ENCODE measurements around the gene RNASEH2C. TPM values are rescaled to one million over a fixed set of nuclear protein-coding genes. Genes with fewer than 3 reads are reported as not detected.
"Not testable (repeated sequence)": the region's sequence is repeated elsewhere in the genome, so short reads cannot be mapped to it uniquely, and the experiment has no call there.

The RNASEH2C gene
- total RNA-seq, 2 experiments from 2014 or later, result 101 to 109 TPM

GRCh38 chr11:65698205-65698604 is 22.4 kb downstream of the RNASEH2C start:
- Mint-ChIP-seq H3K4me3 (no peak overlapping the region), H3K27me3 (peaks cover 1% of the 10 kb centered on the region), H3K27ac (no peak overlapping the region), H3K4me1 (ENCODE audit: low read depth) (no peaks in the 10 kb centered on the region), H3K9me3 (no peaks in the 10 kb centered on the region), H3K36me3 (ENCODE audit: low read depth) (no peaks in the 10 kb centered on the region)
- TF ChIP-seq CTCF (IDR thresholded peaks at IDR 0.05), result no peak
- ATAC-seq (no peak), DNase-seq (no peak)
- intact Hi-C loops (cut with micrococcal nuclease), result no loop called here
- CTCF ChIA-PET, result no interaction called here
- POLR2A ChIA-PET, result no interaction called here

- CTCF ChIA-PET, result interaction anchor here (1.0 to 1.4 kb wide), 3 partner anchors 14 to 83 kb away, joined by 3 to 5 read pairs (median 3); no protein-coding TSS in a partner anchor
- POLR2A ChIA-PET, result no interaction called here
- intact Hi-C loops (cut with micrococcal nuclease), result no loop called here
Observed at GRCh38 chr11:65696802-65697552, 23.6 kb downstream of the RNASEH2C start.

GRCh38 chr11:65695459-65696241 is 24.9 kb downstream of the RNASEH2C start:
- TF ChIP-seq CTCF (IDR thresholded peaks at IDR 0.05), result no peak
- ChIA-PET POLR2A (no interaction called here), CTCF (interaction anchor here (1.0 to 1.7 kb wide), 3 partner anchors 10 to 349 kb away, joined by 3 to 8 read pairs (median 4); no protein-coding TSS in a partner anchor)
- Mint-ChIP-seq H3K27ac (no peak overlapping the region), H3K27me3 (no peaks in the 10 kb centered on the region), H3K36me3 (ENCODE audit: low read depth) (no peaks in the 10 kb centered on the region), H3K9me3 (no peaks in the 10 kb centered on the region), H3K4me1 (ENCODE audit: low read depth) (no peaks in the 10 kb centered on the region), H3K4me3 (no peak overlapping the region)
- ATAC-seq (no peak), DNase-seq (no peak)
- intact Hi-C loops (cut with micrococcal nuclease), result no loop called here

More at GRCh38 chr11:65696802-65697552, 23.6 kb downstream of the RNASEH2C start:
- Mint-ChIP-seq H3K4me1 (ENCODE audit: low read depth) (no peaks in the 10 kb centered on the region), H3K27me3 (no peaks in the 10 kb centered on the region), H3K27ac (no peak overlapping the region), H3K4me3 (no peak overlapping the region), H3K36me3 (ENCODE audit: low read depth) (no peaks in the 10 kb centered on the region), H3K9me3 (no peaks in the 10 kb centered on the region)
- TF ChIP-seq CTCF (IDR thresholded peaks at IDR 0.05), result no peak
- ATAC-seq, result no peak
- DNase-seq, result no peak

GRCh38 chr11:65692367-65692766 is 28.2 kb downstream of the RNASEH2C start:
- no peaks in the 10 kb centered on the region for H3K9me3 Mint-ChIP-seq
- no peak overlapping the region for H3K4me3 Mint-ChIP-seq
- no peak for ATAC-seq
- intact Hi-C loops (cut with micrococcal nuclease), result no loop called here
- H3K27me3 Mint-ChIP-seq, result no peaks in the 10 kb centered on the region
- CTCF ChIA-PET, result interaction anchor here (1.2 to 1.5 kb wide), 2 partner anchors 20 to 88 kb away, joined by 3 to 4 read pairs; partner anchors contain the start of gene AP5B1
- no peaks in the 10 kb centered on the region for H3K36me3 Mint-ChIP-seq (ENCODE audit: low read depth)
- POLR2A ChIA-PET, result interaction anchor here (0.6 kb wide), 2 partner anchors 158 to 493 kb away, joined by 3 to 4 read pairs; no protein-coding TSS in a partner anchor
- TF ChIP-seq CTCF (IDR thresholded peaks at IDR 0.05), result no peak
- no peak overlapping the region for H3K27ac Mint-ChIP-seq
- H3K4me1 Mint-ChIP-seq (ENCODE audit: low read depth), result no peaks in the 10 kb centered on the region
- no peak for DNase-seq

GRCh38 chr11:65691847-65692246 is 28.8 kb downstream of the RNASEH2C start:
- H3K4me3 Mint-ChIP-seq; ATAC-seq; H3K27me3 Mint-ChIP-seq; H3K4me1 Mint-ChIP-seq (ENCODE audit: low read depth); DNase-seq; H3K9me3 Mint-ChIP-seq; intact Hi-C loops (cut with micrococcal nuclease); H3K27ac Mint-ChIP-seq; H3K36me3 Mint-ChIP-seq (ENCODE audit: low read depth): not testable (repeated sequence)
- ChIA-PET POLR2A (interaction anchor here (0.6 kb wide), 2 partner anchors 158 to 493 kb away, joined by 3 to 4 read pairs; no protein-coding TSS in a partner anchor), CTCF (interaction anchor here (1.2 to 1.5 kb wide), 2 partner anchors 20 to 89 kb away, joined by 3 to 4 read pairs; partner anchors contain the start of gene AP5B1)
